AG09319 (cell line): ENCODE results near the gene DAPK2.

Experiments used
- DNase-seq: peaks from one replicate; pipeline ENCODE4 v3.0.0-alpha.2; 2010; ENCODE audit warnings: low read depth; ENCODE audit errors: extremely low read depth
- CTCF ChIP-seq: IDR thresholded peaks from 2 replicates; pipeline ENCODE4 v1.5.1; 2011; ENCODE audit warnings: low read depth, mild to moderate bottlenecking, inconsistent platforms, low read length, moderate library complexity

The DAPK2 gene

DNA sequence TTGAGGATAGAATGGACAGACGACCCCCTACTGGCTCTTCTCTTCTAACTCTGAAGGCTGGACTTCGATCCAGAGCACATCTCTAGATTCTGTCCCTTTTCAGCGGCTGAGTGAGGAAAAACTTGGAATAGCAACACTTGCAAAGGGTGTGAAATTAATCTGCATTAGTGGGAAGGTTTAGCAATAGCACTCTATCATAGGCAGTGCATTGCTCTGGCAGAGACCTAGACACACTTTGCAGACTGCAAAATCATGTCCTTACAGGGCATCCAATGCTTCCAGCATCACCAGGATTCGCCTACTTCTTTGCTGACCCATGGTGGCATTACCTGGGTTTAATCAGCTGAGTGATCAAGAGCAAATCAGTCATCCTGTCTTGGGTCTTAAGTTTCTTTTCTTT, 43.1 kb downstream of the DAPK2 start:
- no peak for DNase-seq
- no peak for TF ChIP-seq CTCF

GRCh38 chr15:64001148-64001547, 45.1 kb downstream of the DAPK2 start:
- DNase-seq = no peak
- TF ChIP-seq CTCF = no peak

DNA sequence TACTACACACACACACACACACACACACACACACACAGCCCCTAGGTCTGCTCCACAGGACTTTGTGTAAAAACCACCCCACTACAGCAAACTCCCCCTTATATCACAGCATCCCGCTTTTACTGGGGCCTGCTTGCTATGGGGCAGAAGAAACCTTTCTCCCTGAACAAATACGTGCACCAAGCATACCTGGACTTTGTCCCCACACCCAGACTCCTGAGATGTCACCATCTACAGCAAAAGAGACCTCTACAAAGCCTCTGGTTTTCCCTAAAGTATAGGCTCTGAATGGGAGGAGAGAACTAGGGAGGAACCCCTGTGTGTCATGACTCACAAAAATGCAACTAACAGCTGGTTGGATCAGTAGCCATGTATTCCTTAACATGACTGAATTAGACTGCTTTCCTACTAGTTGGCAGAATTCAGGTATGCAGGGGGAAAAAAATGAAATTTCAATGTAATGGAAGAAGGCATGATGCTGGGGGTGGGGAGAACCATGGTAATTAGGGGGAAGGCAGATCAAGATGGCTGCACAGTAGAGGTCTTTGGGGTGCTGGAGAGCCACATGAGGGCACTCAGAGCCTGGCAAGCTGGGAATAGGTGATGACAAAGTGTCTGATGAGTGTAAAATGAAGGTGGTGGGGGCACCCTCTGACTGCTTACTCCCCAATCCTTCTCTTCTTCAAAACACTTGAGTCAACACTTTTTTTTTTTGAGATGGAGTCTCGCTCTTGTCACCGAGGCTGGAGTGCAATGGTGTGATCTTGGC, 45.9 kb downstream of the DAPK2 start:
- TF ChIP-seq CTCF = no peak
- no peak for DNase-seq

DNA sequence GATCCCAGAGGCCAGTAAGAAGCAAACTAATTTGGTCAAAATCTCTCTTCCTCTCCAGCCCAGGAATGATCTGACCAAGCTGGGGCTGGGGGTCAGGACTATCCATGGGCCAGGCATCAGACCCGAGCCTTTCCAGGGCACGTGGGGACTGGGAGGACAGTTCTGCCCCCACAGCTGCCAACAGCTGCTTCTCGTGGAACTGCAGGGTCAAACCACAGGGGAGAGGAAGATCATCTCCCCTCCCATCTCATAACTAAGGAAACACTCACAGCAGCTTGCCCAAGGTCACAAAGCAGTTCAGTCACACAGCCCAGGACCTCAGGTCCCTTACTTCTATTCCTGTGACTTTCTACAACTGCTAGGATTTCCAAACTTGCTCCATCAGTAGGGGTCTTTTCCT, 47.1 kb downstream of the DAPK2 start:
- DNase-seq = no peak
- TF ChIP-seq CTCF = no peak

GRCh38 chr15:63998489-63998888, 47.8 kb downstream of the DAPK2 start:
- DNase-seq = no peak
- no peak for TF ChIP-seq CTCF

GRCh38 chr15:63997715-63998442, 48.4 kb downstream of the DAPK2 start:
- DNase-seq = no peak
- no peak for TF ChIP-seq CTCF

- DNase-seq = no peak
- TF ChIP-seq CTCF = no peak
Measured at GRCh38 chr15:63996794-63997357, 49.4 kb downstream of the DAPK2 start.
